ENCODE measurements around the gene ZNF296.

Gene ZNF296

DNA sequence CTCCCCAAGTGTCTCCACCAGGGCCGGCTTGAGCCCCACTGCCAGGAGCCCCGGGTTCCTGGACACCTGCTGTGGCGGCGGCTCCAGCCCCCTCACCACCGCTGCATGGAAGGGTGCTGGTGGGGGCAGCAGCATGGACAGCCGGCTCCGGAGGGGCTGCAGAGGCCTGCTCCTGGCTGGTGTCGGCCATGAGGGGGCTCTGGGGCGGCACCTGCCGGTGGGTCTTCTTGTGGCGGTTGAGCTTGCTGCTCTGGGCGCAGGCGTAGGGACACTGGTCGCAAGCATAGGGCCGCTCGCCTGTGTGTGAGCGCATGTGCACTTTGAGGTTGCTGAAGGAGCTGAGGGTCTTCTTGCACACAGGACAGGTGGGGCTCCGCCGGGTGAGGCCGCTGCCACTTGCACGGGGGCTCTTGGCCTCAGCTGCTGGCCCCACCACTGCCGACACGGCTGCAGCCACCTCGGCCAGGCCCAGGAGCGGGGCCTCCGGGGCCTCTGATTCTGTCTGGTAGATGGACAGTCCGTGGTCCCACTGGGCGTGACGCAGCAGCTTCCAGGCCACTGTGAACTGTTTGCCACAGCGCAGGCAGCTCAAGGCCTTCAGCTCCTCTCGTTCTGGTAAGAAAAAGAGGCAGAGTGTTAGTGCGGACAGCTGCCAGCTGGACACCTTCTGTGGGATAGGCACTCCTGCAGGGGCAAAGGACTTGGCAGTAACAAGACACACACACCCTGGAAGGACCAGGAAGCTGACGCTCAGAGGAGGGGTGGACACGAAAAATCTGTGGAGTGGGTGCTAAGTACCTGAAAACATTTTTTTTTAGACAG lies 4.1 kb downstream of the ZNF296 start:
- Histone ChIP-seq H3K79me2 (ENCODE audit: insufficient read depth, low read length) (peaks cover 32% of the 10 kb centered on the region), H3K27ac (ENCODE audit: low read depth, low read length) (no peak overlapping the region), H3K9me2 (replicated peaks; ENCODE audit: insufficient read depth, low read length) (no peaks in the 10 kb centered on the region)

DNA sequence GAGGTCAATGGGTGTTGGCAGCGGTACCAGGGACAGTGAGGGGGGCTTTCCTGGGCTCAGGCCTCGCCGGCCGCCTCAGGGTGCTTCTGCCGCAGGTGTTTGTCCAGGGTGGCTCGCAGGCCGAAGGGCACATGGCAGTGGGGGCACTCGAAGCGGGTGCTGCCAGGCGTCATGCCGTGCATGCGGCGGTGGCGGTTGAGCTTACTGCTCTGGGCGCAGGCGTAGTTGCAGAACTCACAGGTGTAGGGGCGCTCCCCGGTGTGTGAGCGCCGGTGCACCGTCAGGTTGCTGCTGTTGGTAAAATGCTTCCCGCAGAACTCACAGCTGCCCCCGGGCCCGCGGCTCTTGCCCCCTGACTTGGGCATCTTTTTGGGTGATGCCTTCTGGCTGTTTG lies 4.7 kb downstream of the ZNF296 start:
- Histone ChIP-seq H3K4me3 (ENCODE audit: insufficient read depth, low read length, poor library complexity, severe bottlenecking) (no peak overlapping the region), H3K36me3 (ENCODE audit: low read length) (peaks cover 8% of the 10 kb centered on the region; the same call in 1 of the 2 replicates), H4K20me1 (ENCODE audit: low read depth, low read length) (peaks cover 9% of the 10 kb centered on the region), H2AFZ (ENCODE audit: low read depth, low read length, severe bottlenecking) (no peak overlapping the region), H3K27ac (ENCODE audit: low read depth, low read length) (no peak overlapping the region), H3K4me2 (ENCODE audit: low read depth, low read length, poor library complexity, severe bottlenecking) (no peak overlapping the region), H3K9me2 (replicated peaks; ENCODE audit: insufficient read depth, low read length) (no peaks in the 10 kb centered on the region), H3K79me2 (ENCODE audit: insufficient read depth, low read length) (peaks cover 28% of the 10 kb centered on the region), H3K9me3 (ENCODE audit: insufficient read depth, low read length) (no peaks in the 10 kb centered on the region), H3F3A (ENCODE audit: insufficient read depth) (peaks cover 20% of the 10 kb centered on the region), H3K27me3 (ENCODE audit: low read length) (no peaks in the 10 kb centered on the region), H3K9ac (ENCODE audit: low read length) (no peak overlapping the region)
- TF ChIP-seq EZH2phosphoT487 (conservative IDR thresholded peaks at IDR 0.05; ENCODE audit: low read length), result no peak
- TF ChIP-seq, protein P1, sequence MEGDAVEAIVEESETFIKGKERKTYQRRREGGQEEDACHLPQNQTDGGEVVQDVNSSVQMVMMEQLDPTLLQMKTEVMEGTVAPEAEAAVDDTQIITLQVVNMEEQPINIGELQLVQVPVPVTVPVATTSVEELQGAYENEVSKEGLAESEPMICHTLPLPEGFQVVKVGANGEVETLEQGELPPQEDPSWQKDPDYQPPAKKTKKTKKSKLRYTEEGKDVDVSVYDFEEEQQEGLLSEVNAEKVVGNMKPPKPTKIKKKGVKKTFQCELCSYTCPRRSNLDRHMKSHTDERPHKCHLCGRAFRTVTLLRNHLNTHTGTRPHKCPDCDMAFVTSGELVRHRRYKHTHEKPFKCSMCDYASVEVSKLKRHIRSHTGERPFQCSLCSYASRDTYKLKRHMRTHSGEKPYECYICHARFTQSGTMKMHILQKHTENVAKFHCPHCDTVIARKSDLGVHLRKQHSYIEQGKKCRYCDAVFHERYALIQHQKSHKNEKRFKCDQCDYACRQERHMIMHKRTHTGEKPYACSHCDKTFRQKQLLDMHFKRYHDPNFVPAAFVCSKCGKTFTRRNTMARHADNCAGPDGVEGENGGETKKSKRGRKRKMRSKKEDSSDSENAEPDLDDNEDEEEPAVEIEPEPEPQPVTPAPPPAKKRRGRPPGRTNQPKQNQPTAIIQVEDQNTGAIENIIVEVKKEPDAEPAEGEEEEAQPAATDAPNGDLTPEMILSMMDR (IDR thresholded peaks at IDR 0.05; ENCODE audit: insufficient read depth, low read length, poor library complexity, severe bottlenecking), result no peak

More for the DNA sequence above, 4.1 kb downstream of the ZNF296 start:
- H3K36me3 ChIP-seq (ENCODE audit: low read length), result peaks cover 8% of the 10 kb centered on the region; the same call in 1 of the 2 replicates
- H3K27me3 ChIP-seq (ENCODE audit: low read length), result no peaks in the 10 kb centered on the region
- no peak overlapping the region for H3K4me3 ChIP-seq (ENCODE audit: insufficient read depth, low read length, poor library complexity, severe bottlenecking)
- H3K9ac ChIP-seq (ENCODE audit: low read length), result no peak overlapping the region
- no peaks in the 10 kb centered on the region for H3K9me3 ChIP-seq (ENCODE audit: insufficient read depth, low read length)
- H4K20me1 ChIP-seq (ENCODE audit: low read depth, low read length), result peaks cover 9% of the 10 kb centered on the region
- peaks cover 25% of the 10 kb centered on the region for H3F3A ChIP-seq (ENCODE audit: insufficient read depth)
- no peak overlapping the region for H2AFZ ChIP-seq (ENCODE audit: low read depth, low read length, severe bottlenecking)
- TF ChIP-seq, protein P1 (IDR thresholded peaks at IDR 0.05; ENCODE audit: insufficient read depth, low read length, poor library complexity, severe bottlenecking), result no peak
- no peak for TF ChIP-seq EZH2phosphoT487 (conservative IDR thresholded peaks at IDR 0.05; ENCODE audit: low read length)
- H3K4me2 ChIP-seq (ENCODE audit: low read depth, low read length, poor library complexity, severe bottlenecking), result no peak overlapping the region

DNA sequence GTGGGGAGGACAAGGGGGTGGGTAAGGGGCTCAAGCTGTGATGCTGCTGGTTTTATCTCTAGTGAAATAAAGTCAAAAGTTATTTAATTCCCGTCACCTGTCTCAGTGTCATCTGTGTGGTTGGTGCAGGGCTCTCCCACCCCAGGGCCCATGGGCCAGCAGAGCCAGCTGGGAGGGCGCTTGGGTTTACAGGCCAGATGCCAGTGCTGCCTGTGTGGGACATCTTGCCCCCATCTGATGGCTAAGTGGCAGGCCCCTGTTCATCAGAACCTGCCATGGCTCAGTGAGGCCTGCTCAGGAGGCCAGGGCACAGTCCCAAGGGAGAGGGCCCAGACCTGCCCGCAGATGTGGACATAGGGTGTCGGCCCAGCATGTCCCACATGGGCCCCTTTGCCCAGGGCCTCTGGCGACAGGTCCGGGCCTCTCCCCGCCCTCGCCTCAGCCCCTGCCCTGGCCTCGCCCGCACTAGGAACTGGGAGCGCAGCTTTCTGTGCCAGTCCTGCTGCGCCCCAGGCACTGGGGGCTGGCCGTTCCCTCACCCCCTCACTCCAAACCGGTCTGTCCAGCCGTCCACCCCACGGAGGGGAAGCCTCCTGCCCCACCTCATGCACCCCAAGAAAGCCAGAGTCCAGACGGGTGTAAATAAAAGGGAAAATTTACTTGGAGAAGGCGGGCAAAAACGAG lies 5.3 kb downstream of the ZNF296 start:
- TF ChIP-seq, protein P1 (IDR thresholded peaks at IDR 0.05; ENCODE audit: insufficient read depth, low read length, poor library complexity, severe bottlenecking), result no peak
- TF ChIP-seq EZH2phosphoT487 (conservative IDR thresholded peaks at IDR 0.05; ENCODE audit: low read length), result no peak
- Histone ChIP-seq H2AFZ (ENCODE audit: low read depth, low read length, severe bottlenecking) (no peak overlapping the region), H3K4me3 (ENCODE audit: insufficient read depth, low read length, poor library complexity, severe bottlenecking) (no peak overlapping the region), H3K9me3 (ENCODE audit: insufficient read depth, low read length) (no peaks in the 10 kb centered on the region), H3K27ac (ENCODE audit: low read depth, low read length) (no peak overlapping the region), H3K79me2 (ENCODE audit: insufficient read depth, low read length) (peaks cover 26% of the 10 kb centered on the region), H3K4me2 (ENCODE audit: low read depth, low read length, poor library complexity, severe bottlenecking) (no peak overlapping the region), H3K36me3 (ENCODE audit: low read length) (peaks cover 8% of the 10 kb centered on the region; the same call in 1 of the 2 replicates), H4K20me1 (ENCODE audit: low read depth, low read length) (peaks cover 9% of the 10 kb centered on the region), H3K9ac (ENCODE audit: low read length) (no peak overlapping the region), H3F3A (ENCODE audit: insufficient read depth) (peaks cover 19% of the 10 kb centered on the region), H3K27me3 (ENCODE audit: low read length) (no peaks in the 10 kb centered on the region), H3K9me2 (replicated peaks; ENCODE audit: insufficient read depth, low read length) (no peaks in the 10 kb centered on the region)
